Pancreas (tissue), 10 donors: ENCODE data around the gene FMNL3. TPM values are rescaled to one million over a fixed set of nuclear protein-coding genes. Genes with fewer than 3 reads are reported as not detected.

Experiments
- ATAC-seq, 4 donors: fragments of 200-7000 bp; cut with Tn5 transposase; one replicate each; pipeline versions ENCODE4 v1.8.0 to v1.9.1; 2020; ENCODE audit warnings: mild to moderate bottlenecking in 4 of 4, moderate library complexity in 4 of 4
- DNase-seq, 6 donors: peaks; one replicate each; pipeline ENCODE4 v3.0.0-alpha.2; 2020
- FAIRE-seq: peaks from 2 replicates; lab custom pipeline; 2012; peaks lifted over from hg19 to GRCh38; lab: Jason Lieb, UNC
- H3K27ac ChIP-seq, 4 donors: fragments of 200-600 bp; sonication (generic); 1 replicate in 3 of 4; 2 replicates in 1 of 4; pipeline versions ENCODE4 v1.5.0 to v1.8.0; 2020
- H3K27me3 ChIP-seq, 4 donors: fragments of 200-600 bp; one replicate each; pipeline ENCODE4 v1.8.0; 2021
- H3K36me3 ChIP-seq, 3 donors: fragments of 200-600 bp; sonication (generic) in 1 of 3; one replicate each; pipeline versions ENCODE4 v1.5.0 to v1.8.0; 2020 to 2021
- H3K4me1 ChIP-seq, 3 donors: fragments of 200-600 bp; one replicate each; pipeline ENCODE4 v1.8.0; 2021
- H3K4me3 ChIP-seq, 4 donors: fragments of 200-600 bp; sonication (generic) in 2 of 4; one replicate each; pipeline versions ENCODE4 v1.5.0 to v1.8.0; 2020 to 2021
- H3K9me3 ChIP-seq, 4 donors: fragments of 200-600 bp; one replicate each; pipeline ENCODE4 v1.8.0; 2021
- CTCF ChIP-seq, 4 donors: fragments of 200-600 bp; sonication (generic) in 3 of 4; IDR thresholded peaks; one replicate each; pipeline versions ENCODE4 v1.5.0 to v1.8.0; 2021; ENCODE audit warnings: antibody characterized with exemption in 4 of 4
- WGBS, 2 donors: extraction: QIAGEN DNeasy Blood & Tissue Kit; methylation state at CpG; one replicate each; pipeline ENCODE4 v1.1.7; 2013; 5-methylcytosine and 5-hydroxymethylcytosine counted together
- intact Hi-C, 3 donors: fragments of 100-400 bp; cut with DNase I; formaldehyde crosslinking; loops; one replicate each; pipeline versions ENCODE4 v1.11.1 to v1.14.2; 2022
- polyA plus RNA-seq, 2 donors: library from polyadenylated mRNA; stranded (reverse); fragments of 200-250 nt; gene quantifications; one replicate each; pipeline ENCODE4 v1.2.3, GENCODE V29; 2013
- total RNA-seq, 6 donors: library from RNA; stranded (reverse); fragmentation: NEBNext Ultra II Directional in 4 of 6; extraction: Animal tissue kit (Norgen Biotek cat#: 25700) in 4 of 6; gene quantifications; one replicate each; pipeline versions ENCODE4 v1.2.1 to v1.2.4, GENCODE V29; 2021 to 2023
- donor health status: healthy with polysubstance abuse.
- donor health status: DM: no; HTN: no; CAD: no; lungs with moderate emphysema.
- donor health status: DM: no; HTN: no; CAD: no.
- donor health status: control.
- donor health status: control.
- donor health status: Bipolar disorder and iron deficiency.
- donor health status: DM: yes; HTN: yes; CAD: no.
- donor health status: DM: no; HTN: no; CAD: no.
- donor health status: DM: no; HTN: no; CAD: no.
- donor health status: DM: yes; HTN: yes; CAD: no.

FMNL3 gene
- total and polyA plus RNA-seq, 8 donors: 1.8 to 13.5 (median 3.0) TPM

- H3K4me1 ChIP-seq: peaks cover 7 to 25% (median 20%) of the 10 kb centered on the region in 3 donors
- intact Hi-C loops: no loop called here
- H3K27ac ChIP-seq: peak overlapping the region; percentile 74 to 89 (median 85)
- DNase-seq (no peak), ATAC-seq (peak in 3 of 4 donors; percentile 2 to 6 (median 3)), FAIRE-seq (no peak)
- no peaks in the 10 kb centered on the region for H3K27me3 ChIP-seq
- no peak for TF ChIP-seq CTCF (IDR thresholded peaks at IDR 0.05)
- no peak overlapping the region for H3K4me3 ChIP-seq
- no peaks in the 10 kb centered on the region for H3K9me3 ChIP-seq
- H3K36me3 ChIP-seq: no peaks in the 10 kb centered on the region
- 63 to 64% methylated on average over 5 of the region's 5 CpGs for WGBS, 2 donors
Observed at GRCh38 chr12:49672301-49673217, 34.6 kb downstream of the FMNL3 start.

DNA sequence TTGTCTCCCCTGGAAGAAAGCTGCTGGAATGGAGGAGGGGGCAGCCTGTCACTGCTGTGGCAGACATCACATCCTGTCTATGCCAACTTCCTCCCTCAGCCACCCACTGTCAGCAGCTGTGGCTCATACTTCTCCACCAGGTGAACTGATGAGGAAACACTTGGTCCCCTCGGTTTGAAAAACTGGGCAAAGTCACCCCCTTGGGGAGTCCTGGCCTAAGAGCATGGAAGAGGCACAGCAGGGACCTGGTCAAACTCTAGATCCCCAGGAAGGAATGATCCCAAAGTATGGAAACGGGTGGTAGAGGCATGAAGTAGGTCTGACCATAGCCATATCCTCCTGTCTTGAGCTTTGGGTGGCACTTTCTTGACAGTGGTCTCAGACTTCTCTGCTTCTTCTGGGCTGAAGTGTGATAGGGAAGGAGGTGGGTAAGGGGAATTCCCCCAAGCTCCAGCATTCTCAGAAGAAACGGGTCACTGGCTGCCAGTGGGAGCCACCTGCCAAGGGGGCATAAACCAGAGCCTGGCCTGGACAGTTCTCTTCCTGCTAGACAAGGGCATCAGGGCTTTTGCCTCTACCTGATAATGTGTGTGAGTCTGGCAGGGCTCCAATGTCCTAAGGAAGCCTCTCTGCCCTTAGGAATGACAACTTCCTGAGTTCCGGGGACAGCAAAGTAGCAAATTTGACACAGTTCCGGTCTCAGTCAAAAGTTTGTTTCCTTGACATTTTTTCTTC lies 36.0 kb downstream of the FMNL3 start:
- H3K36me3 ChIP-seq: no peaks in the 10 kb centered on the region
- H3K27ac ChIP-seq: peak overlapping the region in 2 of 4 donors; percentile 43 to 87
- intact Hi-C loops: no loop called here
- H3K4me3 ChIP-seq: no peak overlapping the region
- no peak for DNase-seq
- no peaks in the 10 kb centered on the region for H3K27me3 ChIP-seq
- peaks cover 7 to 25% (median 20%) of the 10 kb centered on the region in 3 donors for H3K4me1 ChIP-seq
- no peak for FAIRE-seq
- WGBS, 2 donors: 66 to 68% methylated on average over 5 of the region's 5 CpGs
- H3K9me3 ChIP-seq: no peaks in the 10 kb centered on the region
- TF ChIP-seq CTCF (IDR thresholded peaks at IDR 0.05): no peak
- ATAC-seq: no peak

- no peak for ATAC-seq
- TF ChIP-seq CTCF (IDR thresholded peaks at IDR 0.05): no peak
- WGBS, 2 donors: 83 to 96% methylated on average over 4 of the region's 4 CpGs
Observed at GRCh38 chr12:49669796-49670195, 37.4 kb downstream of the FMNL3 start.

DNA sequence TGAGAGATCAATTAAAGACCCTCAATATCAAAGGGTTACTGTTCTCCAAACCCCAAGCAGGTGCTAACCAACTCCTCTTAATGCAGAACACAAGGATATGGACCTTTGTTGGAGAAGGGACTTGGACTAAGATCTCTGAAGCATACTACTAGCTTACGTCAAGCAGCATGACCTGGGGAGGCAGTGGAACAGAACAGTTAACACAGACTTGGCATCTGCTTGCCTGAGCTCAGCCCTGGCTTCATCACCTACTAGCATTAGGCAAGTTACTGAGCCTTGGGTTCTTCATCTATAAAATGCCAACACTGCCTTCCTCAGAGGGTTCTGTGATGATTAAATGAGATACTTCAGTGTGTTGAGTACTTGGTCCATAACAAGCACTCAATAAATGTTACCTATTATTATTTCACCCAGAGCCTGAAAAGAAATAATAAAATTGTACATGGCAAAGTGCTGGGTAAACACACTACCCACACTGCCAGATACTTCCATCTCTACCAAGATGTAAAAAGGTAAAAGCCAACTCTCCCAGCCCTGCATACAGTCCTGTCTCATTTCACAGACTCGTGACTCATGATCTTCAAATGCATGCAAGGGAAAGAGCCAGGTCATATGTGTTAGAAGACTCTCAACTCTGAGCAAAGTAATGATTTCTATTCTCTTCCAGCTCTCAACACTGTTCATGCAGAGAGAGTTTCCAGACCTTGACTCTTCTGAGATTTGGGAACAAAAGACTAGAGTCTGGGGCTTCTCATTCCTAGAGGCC lies 39.7 kb downstream of the FMNL3 start:
- WGBS, 2 donors: 88 to 93% methylated on average over 2 of the region's 2 CpGs
- H3K27me3 ChIP-seq: no peaks in the 10 kb centered on the region
- no peak for DNase-seq
- no peak overlapping the region for H3K4me3 ChIP-seq
- no peak for TF ChIP-seq CTCF (IDR thresholded peaks at IDR 0.05)
- peaks cover 0 to 16% (median 2%) of the 10 kb centered on the region in 3 donors for H3K4me1 ChIP-seq
- no peak for FAIRE-seq
- no peaks in the 10 kb centered on the region for H3K9me3 ChIP-seq
- no peak for ATAC-seq
- no peaks in the 10 kb centered on the region for H3K36me3 ChIP-seq
- H3K27ac ChIP-seq: no peak overlapping the region
- intact Hi-C loops: no loop called here

More at GRCh38 chr12:49669796-49670195, 37.4 kb downstream of the FMNL3 start:
- FAIRE-seq (no peak), DNase-seq (no peak)
- intact Hi-C loops: no loop called here
- no peak overlapping the region for H3K4me3 ChIP-seq
- no peaks in the 10 kb centered on the region for H3K27me3 ChIP-seq
- no peak overlapping the region for H3K27ac ChIP-seq
- H3K4me1 ChIP-seq: peaks cover 7 to 25% (median 20%) of the 10 kb centered on the region in 3 donors
- H3K36me3 ChIP-seq: no peaks in the 10 kb centered on the region
- H3K9me3 ChIP-seq: no peaks in the 10 kb centered on the region
